Prostate gland (tissue), 2 donors: ENCODE results near the gene CARD16. TPM values are rescaled to one million over a fixed set of nuclear protein-coding genes. Genes with fewer than 3 reads are reported as not detected.

Source experiments
- DNase-seq: peaks from one replicate; pipeline ENCODE4 v3.0.0-alpha.2; 2019; ENCODE audit warnings: low spot score
- H3K27ac ChIP-seq, 2 donors: fragments of 200-600 bp; sonication (generic); 2 replicates each; pipeline ENCODE4 v1.5.1; 2017 to 2019
- H3K27me3 ChIP-seq: fragments of 200-600 bp; sonication (generic); replicated peaks from 2 replicates; pipeline ENCODE4 v1.5.1; 2019; ENCODE audit not compliant: insufficient read depth
- H3K36me3 ChIP-seq, 2 donors: fragments of 200-600 bp; sonication (generic); 1 replicate in 1 of 2; 2 replicates in 1 of 2; pipeline versions ENCODE4 v1.5.1 to v1.8.1; 2017 to 2019
- H3K4me1 ChIP-seq: fragments of 200-600 bp; sonication (generic); replicated peaks from 2 replicates; pipeline ENCODE4 v1.5.1; 2019
- H3K4me3 ChIP-seq, 2 donors: fragments of 200-600 bp; sonication (generic); 2 replicates each; pipeline ENCODE4 v1.5.1; 2017 to 2019
- H3K9me3 ChIP-seq: fragments of 200-600 bp; sonication (generic); 2 replicates; pipeline ENCODE4 v1.5.1; 2017
- POLR2A ChIP-seq: fragments of 450-650 bp; IDR thresholded peaks from one replicate; pipeline ENCODE4 v1.6.1; 2016; ENCODE audit warnings: antibody characterized with exemption, mild to moderate bottlenecking
- POLR2AphosphoS5 ChIP-seq: sonication (generic); formaldehyde crosslinking; IDR thresholded peaks from one replicate; pipeline ENCODE4 v1.6.1; 2017; ENCODE audit warnings: antibody characterized with exemption
- WGBS: methylation state at CpG from one replicate; pipeline ENCODE4 v1.1.5; 2018; 5-methylcytosine and 5-hydroxymethylcytosine counted together
- intact Hi-C: fragments of 100-400 bp; cut with DNase I; formaldehyde crosslinking; loops from one replicate; pipeline ENCODE4 v1.14.2; 2022
- total RNA-seq, 2 donors: library from RNA; depleted of rRNA; stranded (reverse); fragments of >200 nt; gene quantifications; one replicate each; pipeline ENCODE4 v1.1.0, GENCODE V29; 2016
- TF ChIP-seq, protein P1 (sequence below), 4 experiments: fragments of 200-600 bp in 2 of 4; fragments of 450-650 bp in 2 of 4; sonication (generic) in 2 of 4; IDR thresholded peaks; 1 replicate in 3 of 4; 2 replicates in 1 of 4; pipeline ENCODE4 v1.5.1; 2016 to 2019; ENCODE audit warnings: antibody characterized with exemption in 4 of 4, mild to moderate bottlenecking in 2 of 4, moderate library complexity in 2 of 4

CARD16 gene
- total RNA-seq, 2 donors from 2014 or later, result 6.7 to 7.9 TPM

DNA sequence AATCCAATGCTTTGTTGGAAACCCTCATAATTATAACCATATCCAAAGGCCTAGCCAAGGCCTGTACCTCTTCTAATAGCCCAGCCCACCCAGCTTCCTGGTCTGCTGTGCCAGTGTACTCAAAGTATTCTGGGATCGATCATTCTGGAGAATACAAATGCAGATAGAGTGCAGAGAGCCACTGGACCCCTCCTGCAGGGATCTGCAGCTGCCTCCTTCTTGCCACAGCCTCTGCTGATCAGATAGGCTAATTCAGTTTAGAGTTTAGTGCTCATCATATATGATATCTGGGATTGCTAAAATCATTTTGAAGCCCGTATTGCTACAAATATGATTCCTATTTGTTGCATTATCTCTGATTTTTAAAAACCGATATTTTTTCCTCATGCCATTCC, 39.7 kb downstream of the CARD16 start:
- WGBS, result 91% methylated on average over 3 of the region's 3 CpGs
- Histone ChIP-seq H3K4me1 (no peaks in the 10 kb centered on the region), H3K27ac (no peak overlapping the region), H3K27me3 (no peaks in the 10 kb centered on the region), H3K4me3 (no peak overlapping the region), H3K9me3 (no peaks in the 10 kb centered on the region), H3K36me3 (no peaks in the 10 kb centered on the region)
- DNase-seq, result no peak
- no peak for TF ChIP-seq POLR2AphosphoS5
- TF ChIP-seq POLR2A, result no peak
- TF ChIP-seq, protein P1, sequence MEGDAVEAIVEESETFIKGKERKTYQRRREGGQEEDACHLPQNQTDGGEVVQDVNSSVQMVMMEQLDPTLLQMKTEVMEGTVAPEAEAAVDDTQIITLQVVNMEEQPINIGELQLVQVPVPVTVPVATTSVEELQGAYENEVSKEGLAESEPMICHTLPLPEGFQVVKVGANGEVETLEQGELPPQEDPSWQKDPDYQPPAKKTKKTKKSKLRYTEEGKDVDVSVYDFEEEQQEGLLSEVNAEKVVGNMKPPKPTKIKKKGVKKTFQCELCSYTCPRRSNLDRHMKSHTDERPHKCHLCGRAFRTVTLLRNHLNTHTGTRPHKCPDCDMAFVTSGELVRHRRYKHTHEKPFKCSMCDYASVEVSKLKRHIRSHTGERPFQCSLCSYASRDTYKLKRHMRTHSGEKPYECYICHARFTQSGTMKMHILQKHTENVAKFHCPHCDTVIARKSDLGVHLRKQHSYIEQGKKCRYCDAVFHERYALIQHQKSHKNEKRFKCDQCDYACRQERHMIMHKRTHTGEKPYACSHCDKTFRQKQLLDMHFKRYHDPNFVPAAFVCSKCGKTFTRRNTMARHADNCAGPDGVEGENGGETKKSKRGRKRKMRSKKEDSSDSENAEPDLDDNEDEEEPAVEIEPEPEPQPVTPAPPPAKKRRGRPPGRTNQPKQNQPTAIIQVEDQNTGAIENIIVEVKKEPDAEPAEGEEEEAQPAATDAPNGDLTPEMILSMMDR (IDR thresholded peaks at IDR 0.05), result no peak
- intact Hi-C loops, result no loop called here

GRCh38 chr11:105004021-105004420, 41.1 kb downstream of the CARD16 start:
- no peaks in the 10 kb centered on the region for H3K36me3 ChIP-seq

GRCh38 chr11:105003151-105003550, 42.0 kb downstream of the CARD16 start:
- intact Hi-C loops, result no loop called here
- no peaks in the 10 kb centered on the region for H3K4me1 ChIP-seq
- WGBS, result 85% methylated on average over 2 of the region's 2 CpGs
- no peak overlapping the region for H3K27ac ChIP-seq
- no peak overlapping the region for H3K4me3 ChIP-seq
- H3K9me3 ChIP-seq, result no peaks in the 10 kb centered on the region
- no peaks in the 10 kb centered on the region for H3K27me3 ChIP-seq
- TF ChIP-seq POLR2A (no peak), POLR2AphosphoS5 (no peak)
- TF ChIP-seq, protein P1 (IDR thresholded peaks at IDR 0.05), result no peak
- no peak for DNase-seq
- H3K36me3 ChIP-seq, result no peaks in the 10 kb centered on the region

More at GRCh38 chr11:105004021-105004420, 41.1 kb downstream of the CARD16 start:
- no peak for DNase-seq
- no peak for TF ChIP-seq POLR2AphosphoS5
- TF ChIP-seq, protein P1 (IDR thresholded peaks at IDR 0.05), result no peak
- TF ChIP-seq POLR2A, result no peak
- intact Hi-C loops, result no loop called here
- no peak overlapping the region for H3K27ac ChIP-seq
- H3K4me3 ChIP-seq, result no peak overlapping the region
- H3K9me3 ChIP-seq, result no peaks in the 10 kb centered on the region
- H3K27me3 ChIP-seq, result no peaks in the 10 kb centered on the region
- H3K4me1 ChIP-seq, result no peaks in the 10 kb centered on the region
- WGBS, result 61% methylated on average over 3 of the region's 3 CpGs

GRCh38 chr11:105000797-105001196, 44.3 kb downstream of the CARD16 start:
- H3K4me3 ChIP-seq, result no peak overlapping the region
- 80% methylated on average over 7 of the region's 7 CpGs for WGBS
- H3K36me3 ChIP-seq, result no peaks in the 10 kb centered on the region
- TF ChIP-seq POLR2AphosphoS5, result no peak
- TF ChIP-seq, protein P1 (IDR thresholded peaks at IDR 0.05), result no peak
- TF ChIP-seq POLR2A, result no peak
- H3K27me3 ChIP-seq, result no peaks in the 10 kb centered on the region
- no peak overlapping the region for H3K27ac ChIP-seq
- intact Hi-C loops, result no loop called here
- H3K4me1 ChIP-seq, result no peaks in the 10 kb centered on the region
- DNase-seq, result no peak
- H3K9me3 ChIP-seq, result no peaks in the 10 kb centered on the region

DNA sequence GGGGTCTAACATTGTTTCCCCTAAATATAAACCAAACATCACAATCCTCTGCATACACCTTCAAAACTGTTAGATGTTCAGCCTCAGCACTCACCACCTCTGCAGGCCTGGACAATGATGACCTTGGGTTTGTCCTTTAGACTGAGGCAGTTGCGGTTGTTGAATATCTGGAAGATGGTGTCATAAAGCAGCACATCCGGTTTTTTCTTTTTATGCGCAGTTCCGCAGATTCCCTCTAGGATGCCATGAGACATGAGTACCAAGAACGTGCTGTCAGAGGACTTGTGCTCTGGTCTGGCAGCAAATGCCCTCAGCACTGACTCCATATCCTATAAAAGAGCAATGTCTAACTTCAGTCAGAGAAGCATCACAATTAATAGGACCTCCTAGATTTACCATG, 45.0 kb downstream of the CARD16 start:
- Histone ChIP-seq H3K27me3 (no peaks in the 10 kb centered on the region), H3K9me3 (no peaks in the 10 kb centered on the region), H3K4me1 (no peaks in the 10 kb centered on the region), H3K27ac (no peak overlapping the region), H3K4me3 (no peak overlapping the region), H3K36me3 (no peaks in the 10 kb centered on the region)
- intact Hi-C loops, result no loop called here
- TF ChIP-seq POLR2A (no peak), POLR2AphosphoS5 (no peak)
- TF ChIP-seq, protein P1 (IDR thresholded peaks at IDR 0.05), result no peak
- WGBS, result 92% methylated on average over 5 of the region's 5 CpGs
- DNase-seq, result no peak
